CD14-positive monocyte (primary cell): ENCODE results near the gene IER5. TPM values are rescaled to one million over a fixed set of nuclear protein-coding genes. Genes with fewer than 3 reads are reported as not detected.

Experiments used
- DNase-seq, 3 donors: peaks; one replicate each; pipeline ENCODE4 v3.0.0-alpha.2; 2011 to 2022
- H2AFZ ChIP-seq: 2 replicates; pipeline ENCODE4 v1.6.0; 2012; ENCODE audit warnings: mild to moderate bottlenecking, low read depth, low read length, inconsistent platforms; ENCODE audit not compliant: insufficient read depth, poor library complexity, severe bottlenecking
- H3K27ac ChIP-seq, 2 donors: 1 replicate in 1 of 2; 2 replicates in 1 of 2; pipeline ENCODE4 v1.5.1; 2012 to 2013; ENCODE audit warnings: low read length in 2 of 2, control low read depth in 1 of 2, inconsistent platforms in 1 of 2, low read depth in 1 of 2, mild to moderate bottlenecking in 1 of 2
- H3K27me3 ChIP-seq, 2 donors: one replicate each; pipeline versions ENCODE4 v1.6.0 to v1.6.1; 2011 to 2013; ENCODE audit warnings: low read length in 2 of 2; ENCODE audit not compliant: control insufficient read depth in 2 of 2, insufficient read depth in 2 of 2
- H3K36me3 ChIP-seq, 2 donors: replicated peaks in 1 of 2; 1 replicate in 1 of 2; 2 replicates in 1 of 2; pipeline versions ENCODE4 v1.5.1 to v1.6.1; 2012 to 2013; ENCODE audit warnings: low read length in 2 of 2, control low read depth in 1 of 2, inconsistent platforms in 1 of 2, mild to moderate bottlenecking in 1 of 2; ENCODE audit not compliant: insufficient read depth in 2 of 2, control insufficient read depth in 1 of 2
- H3K4me1 ChIP-seq, 2 donors: 1 replicate in 1 of 2; 2 replicates in 1 of 2; pipeline versions ENCODE4 v1.5.1 to v1.6.1; 2012 to 2013; ENCODE audit warnings: low read length in 2 of 2, control low read depth in 1 of 2, inconsistent platforms in 1 of 2, mild to moderate bottlenecking in 1 of 2, moderate library complexity in 1 of 2; ENCODE audit not compliant: insufficient read depth in 2 of 2, control insufficient read depth in 1 of 2
- H3K4me2 ChIP-seq: replicated peaks from 2 replicates; pipeline ENCODE3; 2012; ENCODE audit warnings: low read length, moderate library complexity, mild to moderate bottlenecking; ENCODE audit not compliant: poor library complexity, severe bottlenecking; ENCODE audit errors: extremely low read depth
- H3K4me3 ChIP-seq, 3 experiments: fragments of 200-600 bp in 1 of 3; sonication (generic) in 1 of 3; replicated peaks in 1 of 3; 1 replicate in 2 of 3; 2 replicates in 1 of 3; pipeline ENCODE4 v1.5.1; 2011 to 2013; ENCODE audit warnings: low read length in 3 of 3, mild to moderate bottlenecking in 3 of 3, control low read depth in 2 of 3, low read depth in 2 of 3, inconsistent platforms in 1 of 3, moderate library complexity in 1 of 3
- H3K79me2 ChIP-seq: 2 replicates; pipeline ENCODE4 v1.6.0; 2012; ENCODE audit warnings: mild to moderate bottlenecking, control low read depth, inconsistent platforms, low read length, moderate library complexity; ENCODE audit not compliant: insufficient read depth
- H3K9ac ChIP-seq: 2 replicates; pipeline ENCODE4 v1.6.0; 2017; ENCODE audit warnings: low read length, mild to moderate bottlenecking; ENCODE audit not compliant: insufficient read depth, poor library complexity, severe bottlenecking
- H3K9me3 ChIP-seq, 2 donors: replicated peaks in 1 of 2; 1 replicate in 1 of 2; 2 replicates in 1 of 2; pipeline versions ENCODE4 v1.5.1 to v1.6.1; 2012 to 2013; ENCODE audit warnings: low read length in 2 of 2, control low read depth in 1 of 2; ENCODE audit not compliant: control insufficient read depth in 1 of 2, insufficient read depth in 1 of 2
- H4K20me1 ChIP-seq: 2 replicates; pipeline ENCODE4 v1.6.0; 2012; ENCODE audit warnings: mild to moderate bottlenecking, low read length, control low read depth, moderate library complexity; ENCODE audit not compliant: insufficient read depth
- H3K27ac Mint-ChIP-seq, 7 donors: one replicate each; pipeline ENCODE4 v1.8.0; 2020; ENCODE audit warnings: mild to moderate bottlenecking in 7 of 7, mixed read lengths in 7 of 7, moderate library complexity in 6 of 7, inconsistent platforms in 2 of 7
- H3K27me3 Mint-ChIP-seq, 3 donors: one replicate each; pipeline ENCODE4 v1.8.0; 2021 to 2022; ENCODE audit warnings: low read depth in 3 of 3, mild to moderate bottlenecking in 3 of 3, mixed read lengths in 3 of 3, moderate library complexity in 3 of 3, inconsistent platforms in 1 of 3
- H3K36me3 Mint-ChIP-seq, 2 donors: one replicate each; pipeline ENCODE4 v1.8.0; 2020; ENCODE audit warnings: mixed read lengths in 2 of 2, inconsistent platforms in 1 of 2, mild to moderate bottlenecking in 1 of 2
- H3K4me1 Mint-ChIP-seq: one replicate; pipeline ENCODE4 v1.8.0; 2020; ENCODE audit warnings: mild to moderate bottlenecking, mixed read lengths
- H3K4me3 Mint-ChIP-seq, 2 donors: one replicate each; pipeline ENCODE4 v1.8.0; 2020; ENCODE audit warnings: mild to moderate bottlenecking in 2 of 2, mixed read lengths in 2 of 2, moderate library complexity in 1 of 2
- H3K9me3 Mint-ChIP-seq, 7 donors: one replicate each; pipeline ENCODE4 v1.8.0; 2020 to 2022; ENCODE audit warnings: mixed read lengths in 7 of 7, mild to moderate bottlenecking in 6 of 7, moderate library complexity in 6 of 7, inconsistent platforms in 2 of 7
- WGBS: methylation state at CpG from one replicate; pipeline ENCODE4 v1.1.5; 2013; ENCODE audit warnings: missing lambda C conversion rate; ENCODE audit not compliant: insufficient coverage; 5-methylcytosine and 5-hydroxymethylcytosine counted together
- intact Hi-C, 2 donors: fragments of 100-400 bp; cut with micrococcal nuclease; formaldehyde crosslinking; loops; one replicate each; pipeline versions ENCODE4 v1.15.0 to v1.15.1; 2023
- polyA plus RNA-seq, 3 donors: library from polyadenylated mRNA; depleted of rRNA in 1 of 3; unstranded in 2 of 3; stranded (reverse) in 1 of 3; fragments of 300-500 nt in 2 of 3; fragments of >200 nt in 1 of 3; fragmentation: Illumina TruSeq in 2 of 3; gene quantifications; 1 replicate in 2 of 3; 2 replicates in 1 of 3; pipeline ENCODE4 v1.2.3, GENCODE V29; 2012 to 2021
- TF ChIP-seq, protein P1 (sequence below): fragments of 200-600 bp; IDR thresholded peaks from one replicate; pipeline ENCODE4 v1.8.0; 2022; ENCODE audit warnings: antibody characterized with exemption, mild to moderate bottlenecking

Gene IER5
- polyA plus RNA-seq, 3 donors: 13.7 to 110 (median 29.0) TPM

DNA sequence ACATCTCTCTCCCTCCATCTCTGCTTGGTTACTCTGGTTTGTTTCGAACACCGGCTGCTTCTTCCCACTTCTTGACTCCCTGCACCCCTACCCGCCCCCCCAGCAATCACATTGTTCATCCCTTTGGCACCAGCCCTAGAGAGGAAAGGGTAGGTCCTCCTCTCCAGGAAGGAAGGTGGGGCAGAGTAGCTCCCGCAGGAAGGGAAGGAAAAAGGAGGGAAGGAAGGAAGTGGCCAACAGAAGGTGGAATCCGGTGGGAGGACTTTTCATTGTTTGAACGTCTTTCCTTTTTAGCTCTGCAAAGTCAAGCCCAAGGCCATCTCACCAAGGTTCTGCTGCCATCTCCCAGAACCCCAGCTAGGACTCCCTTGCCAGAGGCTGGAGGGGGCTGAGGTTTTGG lies 18.0 kb downstream of the IER5 start:
- H3K9me3 Mint-ChIP-seq: peaks cover 0 to 1% (median 0%) of the 10 kb centered on the region in 7 donors
- Histone ChIP-seq H3K79me2 (no peaks in the 10 kb centered on the region), H3K4me1 (peaks cover 40 to 53% of the 10 kb centered on the region in 2 donors), H3K9ac (no peak overlapping the region), H3K27ac (no peak overlapping the region), H2AFZ (no peak overlapping the region), H4K20me1 (no peaks in the 10 kb centered on the region), H3K27me3 (peaks cover 0 to 11% of the 10 kb centered on the region in 2 donors), H3K36me3 (no peaks in the 10 kb centered on the region), H3K4me3 (no peak overlapping the region), H3K9me3 (no peaks in the 10 kb centered on the region), H3K4me2 (no peak overlapping the region)
- intact Hi-C loops: loop anchor here in 1 of 2 donors (5.0 kb wide), 1 partner anchor 36 kb away; no protein-coding TSS in a partner anchor
- peaks cover 52% of the 10 kb centered on the region for H3K4me1 Mint-ChIP-seq
- 0% methylated on average over 3 of the region's 6 CpGs for whole genome bisulfite sequencing
- peaks cover 18 to 29% (median 19%) of the 10 kb centered on the region in 3 donors for H3K27me3 Mint-ChIP-seq
- peak overlapping the region in 1 of 2 donors; percentile 88 for H3K4me3 Mint-ChIP-seq
- TF ChIP-seq, protein P1, sequence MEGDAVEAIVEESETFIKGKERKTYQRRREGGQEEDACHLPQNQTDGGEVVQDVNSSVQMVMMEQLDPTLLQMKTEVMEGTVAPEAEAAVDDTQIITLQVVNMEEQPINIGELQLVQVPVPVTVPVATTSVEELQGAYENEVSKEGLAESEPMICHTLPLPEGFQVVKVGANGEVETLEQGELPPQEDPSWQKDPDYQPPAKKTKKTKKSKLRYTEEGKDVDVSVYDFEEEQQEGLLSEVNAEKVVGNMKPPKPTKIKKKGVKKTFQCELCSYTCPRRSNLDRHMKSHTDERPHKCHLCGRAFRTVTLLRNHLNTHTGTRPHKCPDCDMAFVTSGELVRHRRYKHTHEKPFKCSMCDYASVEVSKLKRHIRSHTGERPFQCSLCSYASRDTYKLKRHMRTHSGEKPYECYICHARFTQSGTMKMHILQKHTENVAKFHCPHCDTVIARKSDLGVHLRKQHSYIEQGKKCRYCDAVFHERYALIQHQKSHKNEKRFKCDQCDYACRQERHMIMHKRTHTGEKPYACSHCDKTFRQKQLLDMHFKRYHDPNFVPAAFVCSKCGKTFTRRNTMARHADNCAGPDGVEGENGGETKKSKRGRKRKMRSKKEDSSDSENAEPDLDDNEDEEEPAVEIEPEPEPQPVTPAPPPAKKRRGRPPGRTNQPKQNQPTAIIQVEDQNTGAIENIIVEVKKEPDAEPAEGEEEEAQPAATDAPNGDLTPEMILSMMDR: no peak
- no peak for DNase-seq
- H3K36me3 Mint-ChIP-seq: peaks cover 0 to 3% of the 10 kb centered on the region in 2 donors
- H3K27ac Mint-ChIP-seq: peak overlapping the region in 2 of 7 donors; percentile 43 to 79

DNA sequence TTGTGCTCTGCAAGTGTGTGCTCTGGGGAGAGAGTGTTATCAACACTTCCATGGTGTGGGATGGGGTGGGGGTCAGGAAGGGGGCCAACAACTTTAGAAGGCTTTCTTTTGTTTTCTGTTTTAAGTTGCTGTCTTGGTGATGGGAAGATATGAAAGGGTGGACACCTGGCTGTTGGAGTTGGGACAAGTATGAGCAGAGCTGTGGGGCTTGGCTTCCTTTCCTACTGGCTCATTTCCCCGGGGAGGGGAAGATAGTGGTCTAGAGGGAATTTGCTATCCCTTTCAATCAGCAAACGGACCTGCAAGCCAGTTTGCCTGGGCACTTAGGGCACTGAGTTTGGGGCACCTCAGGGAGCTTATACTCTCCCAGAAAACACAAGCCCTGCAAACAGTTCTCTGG lies 19.2 kb downstream of the IER5 start:
- H3K9me3 Mint-ChIP-seq: peaks cover 0 to 2% (median 0%) of the 10 kb centered on the region in 7 donors
- Histone ChIP-seq H3K4me3 (no peak overlapping the region), H2AFZ (no peak overlapping the region), H3K9ac (no peak overlapping the region), H3K9me3 (no peaks in the 10 kb centered on the region), H3K79me2 (no peaks in the 10 kb centered on the region), H3K4me1 (peaks cover 43 to 53% of the 10 kb centered on the region in 2 donors), H3K27ac (no peak overlapping the region), H3K27me3 (peaks cover 0 to 11% of the 10 kb centered on the region in 2 donors), H3K36me3 (no peaks in the 10 kb centered on the region), H3K4me2 (no peak overlapping the region), H4K20me1 (no peaks in the 10 kb centered on the region)
- peaks cover 0 to 3% of the 10 kb centered on the region in 2 donors for H3K36me3 Mint-ChIP-seq
- intact Hi-C loops: loop anchor here in 1 of 2 donors (5.0 kb wide), 1 partner anchor 35 kb away; no protein-coding TSS in a partner anchor
- H3K27me3 Mint-ChIP-seq: peaks cover 18 to 30% (median 19%) of the 10 kb centered on the region in 3 donors
- H3K4me3 Mint-ChIP-seq: no peak overlapping the region
- DNase-seq: no peak
- peak overlapping the region in 1 of 7 donors; percentile 37 for H3K27ac Mint-ChIP-seq
- H3K4me1 Mint-ChIP-seq: peaks cover 53% of the 10 kb centered on the region
- no CpG with 5 or more reads among the region's 2 CpGs for WGBS
- TF ChIP-seq, protein P1: no peak
